BJ (cell line): ENCODE measurements around the gene TRIM39. TPM values are rescaled to one million over a fixed set of nuclear protein-coding genes. Genes with fewer than 3 reads are reported as not detected.
A peak's percentile ranks its signal among the peaks of the same experiment; 100 is the strongest.

ENCODE experiments used
- CTCF ChIA-PET: fragments of 350-600 bp; formaldehyde crosslinking; extraction: SDS; loops from one replicate; lab custom pipeline; 2021; ENCODE audit warnings: antibody characterized with exemption, inconsistent platforms; lab: Yijun Ruan, JAX
- POLR2A ChIA-PET: fragments of 300-600 bp; sonication (Branson Sonifier 250); formaldehyde crosslinking; extraction: SDS; loops from one replicate; lab custom pipeline; 2021; ENCODE audit warnings: antibody characterized with exemption; lab: Charles Lee
- DNase-seq: peaks from one replicate; pipeline ENCODE4 v3.0.0-alpha.2; 2011; ENCODE audit warnings: low read depth
- H3K27me3 ChIP-seq: 2 replicates; pipeline ENCODE4 v1.6.0; 2011; ENCODE audit warnings: low read length; ENCODE audit not compliant: control insufficient read depth, insufficient read depth
- H3K36me3 ChIP-seq: 2 replicates; pipeline ENCODE4 v1.5.1; 2011; ENCODE audit warnings: low read length; ENCODE audit not compliant: control insufficient read depth, insufficient read depth
- H3K4me3 ChIP-seq: 2 replicates; pipeline ENCODE4 v1.5.1; 2011; ENCODE audit warnings: low read depth, mild to moderate bottlenecking, control low read depth, low read length
- polyA plus RNA-seq: library from polyadenylated mRNA; depleted of rRNA; stranded (reverse); fragments of >200 nt; gene quantifications from 2 replicates; pipeline ENCODE4 v1.2.3, GENCODE V29; 2011
- TF ChIP-seq, protein P1 (sequence below): IDR thresholded peaks from 2 replicates; pipeline ENCODE4 v1.5.1; 2011; ENCODE audit warnings: low read depth, mild to moderate bottlenecking, control low read depth, inconsistent platforms, low read length, moderate library complexity; ENCODE audit not compliant: insufficient read depth

Gene TRIM39
- polyA plus RNA-seq, 1 experiment: 8.1 TPM

DNA sequence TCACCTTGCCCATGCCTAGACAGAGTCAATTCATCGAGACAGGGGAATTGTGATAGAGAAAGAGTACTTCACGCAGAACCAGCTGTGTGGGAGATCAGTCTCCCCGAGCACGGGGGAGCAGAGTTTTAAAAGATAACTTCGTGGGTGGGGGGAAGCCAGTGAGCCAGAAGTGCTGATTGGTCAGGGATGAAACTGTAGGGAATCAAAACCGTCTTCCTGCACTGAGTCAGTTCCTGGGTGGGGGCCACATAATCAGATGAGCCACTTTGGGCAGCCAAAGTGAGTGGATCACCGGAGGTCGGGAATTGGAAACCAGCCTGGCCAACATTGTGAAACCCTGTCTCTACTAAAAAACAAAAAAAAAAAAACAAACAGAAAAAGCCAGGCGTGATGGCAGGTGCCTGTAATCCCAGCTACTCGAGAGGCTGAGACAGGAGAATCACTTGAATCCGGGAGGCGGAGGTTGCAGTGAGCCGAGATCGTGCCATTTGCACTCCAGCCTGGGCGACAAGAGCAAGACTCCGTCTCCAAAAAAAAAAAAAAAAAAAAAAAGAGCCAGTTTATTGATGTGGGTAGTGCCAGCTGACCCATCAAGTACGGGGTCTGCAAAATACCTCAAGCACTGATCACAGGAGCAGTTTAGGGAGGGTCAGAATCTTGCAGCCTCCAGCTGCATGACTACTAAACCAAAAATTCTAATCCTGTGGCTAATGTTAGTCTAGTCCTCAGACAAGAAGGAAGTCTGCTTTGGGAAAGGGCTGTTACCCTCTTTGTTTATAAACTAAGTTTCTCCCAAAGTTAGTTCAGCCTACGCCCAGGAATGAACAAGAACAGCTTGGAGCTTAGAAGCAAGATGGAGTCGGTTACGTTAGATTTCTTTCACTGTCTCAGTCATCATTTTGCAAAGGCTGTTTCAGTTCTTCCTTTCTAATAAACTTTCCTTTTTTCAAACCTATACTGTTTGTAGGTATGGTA, 3.9 kb upstream of the TRIM39 start:
- CTCF ChIA-PET: no interaction called here

DNA sequence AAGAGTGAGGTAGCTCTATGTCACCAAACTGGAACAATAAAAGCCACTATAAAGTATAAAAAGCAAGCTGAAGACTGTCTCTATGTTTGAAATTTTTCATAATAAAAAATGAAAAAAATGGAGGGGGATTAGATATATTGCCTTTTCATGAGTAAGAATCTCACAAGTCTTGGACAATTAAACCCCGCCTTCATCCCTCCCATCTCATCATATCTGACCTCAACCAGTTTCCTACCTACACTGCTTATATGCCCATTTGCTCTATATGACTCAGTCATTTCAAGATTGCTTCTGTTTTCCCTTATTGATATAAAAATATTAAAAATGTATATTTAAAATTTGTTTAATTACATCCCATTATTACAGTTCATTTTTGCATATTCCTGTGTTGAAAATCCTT, 2.9 kb upstream of the TRIM39 start:
- Histone ChIP-seq H3K27me3 (no peaks in the 10 kb centered on the region), H3K4me3 (no peak overlapping the region), H3K36me3 (no peaks in the 10 kb centered on the region)
- no peak for DNase-seq
- TF ChIP-seq, protein P1, sequence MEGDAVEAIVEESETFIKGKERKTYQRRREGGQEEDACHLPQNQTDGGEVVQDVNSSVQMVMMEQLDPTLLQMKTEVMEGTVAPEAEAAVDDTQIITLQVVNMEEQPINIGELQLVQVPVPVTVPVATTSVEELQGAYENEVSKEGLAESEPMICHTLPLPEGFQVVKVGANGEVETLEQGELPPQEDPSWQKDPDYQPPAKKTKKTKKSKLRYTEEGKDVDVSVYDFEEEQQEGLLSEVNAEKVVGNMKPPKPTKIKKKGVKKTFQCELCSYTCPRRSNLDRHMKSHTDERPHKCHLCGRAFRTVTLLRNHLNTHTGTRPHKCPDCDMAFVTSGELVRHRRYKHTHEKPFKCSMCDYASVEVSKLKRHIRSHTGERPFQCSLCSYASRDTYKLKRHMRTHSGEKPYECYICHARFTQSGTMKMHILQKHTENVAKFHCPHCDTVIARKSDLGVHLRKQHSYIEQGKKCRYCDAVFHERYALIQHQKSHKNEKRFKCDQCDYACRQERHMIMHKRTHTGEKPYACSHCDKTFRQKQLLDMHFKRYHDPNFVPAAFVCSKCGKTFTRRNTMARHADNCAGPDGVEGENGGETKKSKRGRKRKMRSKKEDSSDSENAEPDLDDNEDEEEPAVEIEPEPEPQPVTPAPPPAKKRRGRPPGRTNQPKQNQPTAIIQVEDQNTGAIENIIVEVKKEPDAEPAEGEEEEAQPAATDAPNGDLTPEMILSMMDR: no peak
- CTCF ChIA-PET: no interaction called here
- POLR2A ChIA-PET: interaction anchor here (0.6 kb wide), 1 partner anchor 35 kb away, joined by 5 read pairs; no protein-coding TSS in a partner anchor

More for the DNA sequence above, 3.9 kb upstream of the TRIM39 start:
- POLR2A ChIA-PET: interaction anchor here (0.6 kb wide), 1 partner anchor 36 kb away, joined by 5 read pairs; no protein-coding TSS in a partner anchor
- TF ChIP-seq, protein P1: no peak
- Histone ChIP-seq H3K36me3 (no peaks in the 10 kb centered on the region), H3K4me3 (no peak overlapping the region), H3K27me3 (no peaks in the 10 kb centered on the region)
- peak; percentile 66 for DNase-seq

DNA sequence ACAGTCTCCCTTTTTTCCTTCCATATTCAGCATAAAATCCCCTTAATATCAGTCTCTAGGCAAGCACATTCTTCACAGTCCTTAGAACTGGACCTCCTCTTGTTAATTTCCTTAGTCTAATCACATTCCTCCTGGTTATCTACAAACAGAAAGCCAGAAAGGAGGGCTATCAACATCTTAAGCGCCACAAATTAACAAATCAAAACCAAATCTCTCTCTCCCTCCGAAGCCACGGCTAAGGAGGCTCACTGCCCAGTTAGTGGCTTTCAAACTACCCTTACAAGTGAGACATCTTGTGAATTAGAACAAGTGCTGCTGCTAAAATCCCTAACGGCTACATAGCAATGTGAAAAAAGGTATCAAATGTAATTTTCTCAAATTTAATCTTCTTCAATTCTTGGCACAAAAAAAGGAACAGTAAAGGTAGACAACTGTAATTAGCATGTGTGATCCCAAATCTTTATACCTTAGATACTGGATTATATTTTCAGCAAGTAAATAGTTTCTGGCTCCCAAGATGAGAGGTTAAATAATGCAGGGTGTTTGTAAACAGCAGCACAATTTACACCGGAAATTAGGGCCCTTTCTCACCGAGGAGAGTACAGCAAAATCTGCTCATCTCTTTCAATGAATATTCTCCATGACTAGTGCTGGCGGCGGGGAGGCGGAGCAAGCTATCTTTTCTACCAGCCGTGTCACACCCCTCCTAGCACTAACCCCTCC, 1.4 kb upstream of the TRIM39 start:
- Histone ChIP-seq H3K36me3 (peaks cover 3% of the 10 kb centered on the region; the same call in 1 of the 2 replicates), H3K4me3 (peak overlapping the region; percentile 87), H3K27me3 (no peaks in the 10 kb centered on the region)
- no peak for DNase-seq
- TF ChIP-seq, protein P1: no peak
- ChIA-PET CTCF (interaction anchor here (1.0 to 1.5 kb wide), 5 partner anchors 8 to 222 kb away, joined by 3 to 8 read pairs (median 4); no protein-coding TSS in a partner anchor), POLR2A (no interaction called here)

DNA sequence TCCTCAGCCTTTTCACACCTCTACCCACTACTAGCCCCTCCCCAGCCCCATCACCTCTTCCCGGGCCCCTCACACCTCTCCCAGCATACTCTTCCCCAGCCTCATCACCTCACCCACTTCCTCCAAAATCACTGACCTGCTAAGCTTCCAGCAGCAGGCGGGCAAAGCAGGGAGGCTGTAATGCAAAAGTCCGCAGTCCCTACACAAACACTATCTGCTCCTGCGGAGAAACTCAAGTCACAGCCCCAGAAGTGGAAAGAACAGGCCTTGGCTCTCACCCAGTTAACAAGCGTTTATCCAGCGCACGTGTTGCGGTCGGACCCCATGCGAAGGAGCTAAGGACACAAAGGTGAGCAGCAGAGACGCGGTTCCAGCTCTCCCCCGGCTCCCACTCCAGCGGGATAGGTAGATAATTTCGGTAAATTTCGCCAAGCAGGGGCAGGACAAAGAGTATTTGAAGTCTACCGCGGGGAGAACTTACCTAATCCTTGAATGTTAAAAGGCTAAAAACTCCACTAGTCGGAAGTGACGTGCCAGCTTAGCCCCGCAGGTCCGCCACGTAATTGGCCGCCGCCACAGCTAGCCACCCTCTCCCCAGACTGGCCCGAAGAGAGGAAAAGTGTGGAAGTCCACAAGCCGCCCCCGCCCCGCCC, 728 bp upstream of the TRIM39 start:
- DNase-seq: no peak
- POLR2A ChIA-PET: interaction anchor here (0.6 kb wide), 1 partner anchor 1413 kb away, joined by 6 read pairs; no protein-coding TSS in a partner anchor
- H3K27me3 ChIP-seq: no peaks in the 10 kb centered on the region
- TF ChIP-seq, protein P1: no peak
- peaks cover 3% of the 10 kb centered on the region; the same call in 1 of the 2 replicates for H3K36me3 ChIP-seq
- peak overlapping the region; percentile 87 for H3K4me3 ChIP-seq
- CTCF ChIA-PET: interaction anchor here (1.0 to 1.5 kb wide), 6 partner anchors 9 to 223 kb away, joined by 3 to 8 read pairs (median 4); no protein-coding TSS in a partner anchor
